Upper lobe of right lung (tissue), 1 donor: ENCODE results near the gene SERPINB2. TPM values are rescaled to one million over a fixed set of nuclear protein-coding genes. Genes with fewer than 3 reads are reported as not detected.
A peak's percentile ranks its signal among the peaks of the same experiment; 100 is the strongest.

Source experiments
- ATAC-seq: fragments of 200-7000 bp; cut with Tn5 transposase; one replicate; pipeline ENCODE4 v1.9.1; 2020; ENCODE audit warnings: mild to moderate bottlenecking, moderate library complexity
- DNase-seq: peaks from one replicate; pipeline ENCODE4 v3.0.0-alpha.2; 2020
- H3K27ac ChIP-seq: fragments of 200-600 bp; one replicate; pipeline ENCODE4 v1.8.0; 2022
- H3K27me3 ChIP-seq: fragments of 200-600 bp; one replicate; pipeline ENCODE4 v1.8.0; 2022; ENCODE audit warnings: mild to moderate bottlenecking
- H3K36me3 ChIP-seq: fragments of 200-600 bp; one replicate; pipeline ENCODE4 v1.8.0; 2022
- H3K4me1 ChIP-seq: fragments of 200-600 bp; one replicate; pipeline ENCODE4 v1.8.0; 2022
- H3K4me3 ChIP-seq: fragments of 200-600 bp; one replicate; pipeline ENCODE4 v1.8.0; 2022; ENCODE audit warnings: mild to moderate bottlenecking
- H3K9me3 ChIP-seq: fragments of 200-600 bp; one replicate; pipeline ENCODE4 v1.8.0; 2022
- CTCF ChIP-seq: fragments of 200-600 bp; IDR thresholded peaks from one replicate; pipeline ENCODE4 v1.8.0; 2022; ENCODE audit warnings: antibody characterized with exemption
- intact Hi-C: fragments of 100-400 bp; cut with DNase I; formaldehyde crosslinking; loops from one replicate; pipeline ENCODE4 v1.11.0; 2022
- long read RNA-seq: library from polyadenylated mRNA; unstranded; transcript quantifications from one replicate; pipeline ENCODE4 v2.0.0, GENCODE V29; 2021
- total RNA-seq: library from RNA; stranded (reverse); fragmentation: NEBNext Ultra II Directional; extraction: Animal tissue kit (Norgen Biotek cat#: 25700); gene quantifications from one replicate; pipeline ENCODE4 v1.2.1, GENCODE V29; 2021
- donor health status: DM: no; HTN: yes; CAD: no; lungs with severe emphysema.

The SERPINB2 gene
- 0.38 TPM for total RNA-seq
- long read RNA-seq = 0 reads

- Histone ChIP-seq H3K36me3 (no peaks in the 10 kb centered on the region), H3K4me3 (no peak within 1 kb of the TSS), H3K9me3 (no peaks in the 10 kb centered on the region), H3K27me3 (peaks cover 5% of the 10 kb centered on the region), H3K4me1 (no peaks in the 10 kb centered on the region), H3K27ac (no peak within 1 kb of the TSS)
- intact Hi-C loops = no loop called here
- ATAC-seq (no peak), DNase-seq (no peak)
- TF ChIP-seq CTCF = no peak
Observed at GRCh38 chr18:63887424-63887823, at the start of gene SERPINB2. Gene SERPINB2, plus strand, starts transcription at chr18:63887705. Its CDS starts 3,740 bp downstream, at chr18:63891445.

GRCh38 chr18:63843008-63843407 lies 44.5 kb upstream of the SERPINB2 start:
- Histone ChIP-seq H3K4me3 (no peak overlapping the region), H3K27me3 (no peaks in the 10 kb centered on the region), H3K4me1 (no peaks in the 10 kb centered on the region), H3K36me3 (no peaks in the 10 kb centered on the region), H3K27ac (no peak overlapping the region), H3K9me3 (no peaks in the 10 kb centered on the region)
- TF ChIP-seq CTCF = no peak
- no peak for DNase-seq
- intact Hi-C loops = no loop called here
- no peak for ATAC-seq

- intact Hi-C loops = no loop called here
- DNase-seq (no peak), ATAC-seq (peak; percentile 45)
Observed at GRCh38 chr18:63844254-63844653, 43.3 kb upstream of the SERPINB2 start.

GRCh38 chr18:63848159-63848558 lies 39.3 kb upstream of the SERPINB2 start:
- H3K27ac ChIP-seq = no peak overlapping the region
- H3K4me3 ChIP-seq = no peak overlapping the region
- intact Hi-C loops = no loop called here
- H3K27me3 ChIP-seq = no peaks in the 10 kb centered on the region
- DNase-seq (no peak), ATAC-seq (peak; percentile 80)
- TF ChIP-seq CTCF = peak; percentile 53
- H3K9me3 ChIP-seq = no peaks in the 10 kb centered on the region
- H3K4me1 ChIP-seq = no peaks in the 10 kb centered on the region
- no peaks in the 10 kb centered on the region for H3K36me3 ChIP-seq

More at GRCh38 chr18:63844254-63844653, 43.3 kb upstream of the SERPINB2 start:
- Histone ChIP-seq H3K27ac (no peak overlapping the region), H3K4me3 (no peak overlapping the region), H3K36me3 (no peaks in the 10 kb centered on the region), H3K27me3 (no peaks in the 10 kb centered on the region), H3K4me1 (no peaks in the 10 kb centered on the region), H3K9me3 (no peaks in the 10 kb centered on the region)
- peak; percentile 38 for TF ChIP-seq CTCF

- no peak overlapping the region for H3K4me3 ChIP-seq
- no peak overlapping the region for H3K27ac ChIP-seq
- H3K27me3 ChIP-seq = no peaks in the 10 kb centered on the region
- peak; percentile 18 for TF ChIP-seq CTCF
- DNase-seq (no peak), ATAC-seq (peak; percentile 70)
- no peaks in the 10 kb centered on the region for H3K4me1 ChIP-seq
- intact Hi-C loops = no loop called here
- no peaks in the 10 kb centered on the region for H3K9me3 ChIP-seq
- no peaks in the 10 kb centered on the region for H3K36me3 ChIP-seq
Observed at GRCh38 chr18:63850020-63850419, 37.5 kb upstream of the SERPINB2 start.

- Histone ChIP-seq H3K9me3 (no peaks in the 10 kb centered on the region), H3K36me3 (no peaks in the 10 kb centered on the region), H3K27ac (no peak overlapping the region), H3K27me3 (no peaks in the 10 kb centered on the region), H3K4me3 (no peak overlapping the region), H3K4me1 (no peaks in the 10 kb centered on the region)
- ATAC-seq (no peak), DNase-seq (no peak)
- no peak for TF ChIP-seq CTCF
- intact Hi-C loops = no loop called here
Observed at GRCh38 chr18:63850636-63851035, 36.9 kb upstream of the SERPINB2 start.
